Endothelial cell of umbilical vein (primary cell): ENCODE data around the gene EZR. TPM values are rescaled to one million over a fixed set of nuclear protein-coding genes. Genes with fewer than 3 reads are reported as not detected.

Experiments used
- BruUV-seq: library from RNA; stranded (reverse); fragments of 400-500 nt; replicated peaks from 2 replicates; lab custom pipeline; 2021; lab: Mats Ljungman, UMichigan
- CTCF ChIA-PET: fragments of 300-600, 350-600 bp; sonication (Branson Sonifier 250); formaldehyde crosslinking; loops from one replicate; lab custom pipeline; 2021; ENCODE audit warnings: antibody characterized with exemption, inconsistent platforms; lab: Charles Lee
- POLR2A ChIA-PET: fragments of 300-600, 350-600 bp; sonication (Branson Sonifier 250); formaldehyde crosslinking; loops from one replicate; lab custom pipeline; 2021; ENCODE audit warnings: antibody characterized with exemption, inconsistent platforms; lab: Charles Lee
- DNase-seq: peaks from one replicate; pipeline ENCODE4 v3.0.0-alpha.2; 2011; ENCODE audit warnings: low read depth, low spot score
- FAIRE-seq: peaks from 2 replicates; lab custom pipeline; 2011; peaks lifted over from hg19 to GRCh38; lab: Jason Lieb, UNC
- H2AFZ ChIP-seq: 2 replicates; pipeline ENCODE4 v1.6.0; 2012; ENCODE audit warnings: low read depth, low read length, control low read depth, inconsistent platforms
- H3K27ac ChIP-seq: 2 replicates; pipeline ENCODE4 v1.5.1; 2011; ENCODE audit warnings: low read depth, mild to moderate bottlenecking, control low read depth, low read length, moderate library complexity; ENCODE audit not compliant: insufficient read depth
- H3K27me3 ChIP-seq, 2 experiments: 2 replicates each; pipeline versions ENCODE4 v1.6.0 to v1.6.1; 2011; ENCODE audit warnings: low read length in 2 of 2, mixed read lengths in 1 of 2; ENCODE audit not compliant: control insufficient read depth in 2 of 2, insufficient read depth in 2 of 2
- H3K36me3 ChIP-seq, 2 experiments: 2 replicates in 1 of 2; 3 replicates in 1 of 2; pipeline ENCODE4 v1.5.1; 2011; ENCODE audit warnings: low read length in 2 of 2, mild to moderate bottlenecking in 1 of 2, moderate library complexity in 1 of 2; ENCODE audit not compliant: control insufficient read depth in 2 of 2, insufficient read depth in 2 of 2; ENCODE audit errors: extremely low read depth in 1 of 2
- H3K4me1 ChIP-seq: 3 replicates; pipeline ENCODE4 v1.5.1; 2011; ENCODE audit warnings: mild to moderate bottlenecking, low read length; ENCODE audit not compliant: control insufficient read depth, insufficient read depth; ENCODE audit errors: extremely low read depth
- H3K4me2 ChIP-seq: 2 replicates; pipeline ENCODE4 v1.6.1; 2011; ENCODE audit warnings: low read length, control low read depth, mixed read lengths; ENCODE audit not compliant: insufficient read depth
- H3K4me3 ChIP-seq, 3 experiments: fragments of 200-600 bp in 1 of 3; sonication (generic), shearing (Covaris generic) in 1 of 3; replicated peaks in 1 of 3; 2 replicates each; pipeline ENCODE4 v1.5.1; 2011 to 2016; ENCODE audit warnings: control low read depth in 3 of 3, low read length in 3 of 3, mild to moderate bottlenecking in 2 of 3, inconsistent platforms in 1 of 3, low read depth in 1 of 3, moderate library complexity in 1 of 3; ENCODE audit not compliant: insufficient read depth in 1 of 3
- H3K79me2 ChIP-seq: 2 replicates; pipeline ENCODE4 v1.6.0; 2012; ENCODE audit warnings: low read length, inconsistent platforms; ENCODE audit not compliant: control insufficient read depth, insufficient read depth
- H3K9ac ChIP-seq: replicated peaks from 2 replicates; pipeline ENCODE3; 2011; ENCODE audit warnings: low read length, control low read depth; ENCODE audit not compliant: insufficient read depth; ENCODE audit errors: extremely low read depth
- H3K9me1 ChIP-seq: replicated peaks from 3 replicates; pipeline ENCODE4 v1.6.0; 2011; ENCODE audit warnings: mild to moderate bottlenecking, low read length; ENCODE audit not compliant: control insufficient read depth, insufficient read depth; ENCODE audit errors: extremely low read depth
- H3K9me3 ChIP-seq: replicated peaks from 2 replicates; pipeline ENCODE4 v1.5.1; 2012; ENCODE audit warnings: low read length, inconsistent platforms; ENCODE audit not compliant: control insufficient read depth, insufficient read depth
- H4K20me1 ChIP-seq: replicated peaks from 2 replicates; pipeline ENCODE3; 2011; ENCODE audit warnings: mild to moderate bottlenecking, low read length; ENCODE audit not compliant: control insufficient read depth, insufficient read depth; ENCODE audit errors: extremely low read depth
- EZH2 ChIP-seq: IDR thresholded peaks from 2 replicates; pipeline ENCODE4 v1.6.1; 2012; ENCODE audit warnings: borderline replicate concordance, low read depth, mild to moderate bottlenecking, moderate library complexity, low read length, inconsistent platforms; ENCODE audit not compliant: severe bottlenecking
- FOS ChIP-seq: IDR thresholded peaks from 2 replicates; pipeline ENCODE4 v1.6.1; 2011; ENCODE audit warnings: mild to moderate bottlenecking, low read length, moderate library complexity, borderline replicate concordance; ENCODE audit not compliant: insufficient read depth
- GATA2 ChIP-seq: IDR thresholded peaks from 2 replicates; pipeline ENCODE4 v1.7.0; 2011; ENCODE audit warnings: low read depth, mild to moderate bottlenecking, moderate library complexity, mixed read lengths, low read length; ENCODE audit not compliant: insufficient read length, insufficient read depth
- JUN ChIP-seq: IDR thresholded peaks from 2 replicates; pipeline ENCODE4 v1.6.1; 2011; ENCODE audit warnings: borderline replicate concordance, low read depth; ENCODE audit not compliant: insufficient read length, insufficient read depth
- POLR2AphosphoS5 ChIP-seq: IDR thresholded peaks from 2 replicates; pipeline ENCODE4 v1.6.1; 2012; ENCODE audit warnings: low read depth, mild to moderate bottlenecking, control low read depth, low read length, moderate library complexity; ENCODE audit not compliant: insufficient read depth
- dilution Hi-C: fragments of 300-500 bp; cut with MboI; formaldehyde crosslinking; loops from one replicate; pipeline ENCODE4 v1.15.0; 2019; ENCODE audit warnings: low sequenced_read_pairs; ENCODE audit not compliant: extremely low pct_ligation_motif_present
- intact Hi-C: fragments of 100-400 bp; cut with micrococcal nuclease; formaldehyde crosslinking; loops from one replicate; pipeline ENCODE4 v1.10.0; 2022
- polyA plus RNA-seq, 4 experiments: library from polyadenylated mRNA; depleted of rRNA in 3 of 4; stranded (reverse) in 3 of 4; unstranded in 1 of 4; fragments of >200 nt; gene quantifications; 2 replicates each; pipeline versions ENCODE4 v1.2.1 to v1.2.3, GENCODE V29; 2011 to 2012; ENCODE audit warnings: missing spikeins in 1 of 4
- total RNA-seq: library from RNA; stranded (reverse); gene quantifications from 2 replicates; pipeline ENCODE4 v1.2.3, GENCODE V29; 2021
- TF ChIP-seq, protein P1 (sequence below): IDR thresholded peaks from 2 replicates; pipeline ENCODE4 v1.6.1; 2011; ENCODE audit not compliant: insufficient read depth, insufficient read length
- TF ChIP-seq, protein P2 (sequence below), 2 donors: IDR thresholded peaks; 1 replicate in 1 of 2; 2 replicates in 1 of 2; pipeline ENCODE4 v1.5.1; 2011; ENCODE audit warnings: low read length in 2 of 2, mild to moderate bottlenecking in 2 of 2, moderate library complexity in 2 of 2, control low read depth in 1 of 2, inconsistent platforms in 1 of 2, low read depth in 1 of 2; ENCODE audit not compliant: insufficient read depth in 1 of 2; ENCODE audit errors: extremely low read depth in 1 of 2

The EZR gene
- total and polyA plus RNA-seq, 2 donors (not counting 3 experiments of a cell fraction or from before 2014, with no cell fraction given) = 58.5 to 108 TPM

DNA sequence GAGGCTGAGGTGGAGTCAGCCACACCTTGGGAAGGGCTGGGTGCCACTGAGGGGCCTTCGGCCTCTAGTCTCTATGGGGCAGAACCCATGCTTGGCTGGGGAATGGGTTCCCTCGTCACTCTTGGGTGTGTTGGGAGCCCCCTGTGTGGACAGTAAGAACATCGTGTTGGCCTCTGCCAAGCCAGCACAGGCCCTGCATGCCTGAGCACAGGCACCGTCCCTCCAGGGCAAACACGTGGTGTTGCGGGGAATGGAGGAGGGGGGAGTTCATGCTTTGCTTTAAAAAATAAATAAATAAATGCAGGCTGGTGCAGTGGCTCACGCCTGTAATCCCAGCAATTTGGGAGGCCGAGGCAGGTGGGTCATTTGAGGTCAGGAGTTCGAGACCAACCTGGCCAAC, 63.0 kb downstream of the EZR start:
- dilution Hi-C loops (no loop called here), intact Hi-C loops (no loop called here)
- Histone ChIP-seq H3K36me3 (no peaks in the 10 kb centered on the region), H3K27ac (no peak overlapping the region), H3K4me2 (no peak overlapping the region), H3K4me3 (no peak overlapping the region), H2AFZ (no peak overlapping the region), H3K4me1 (no peaks in the 10 kb centered on the region), H3K9me3 (no peaks in the 10 kb centered on the region), H3K9ac (no peak overlapping the region), H4K20me1 (no peaks in the 10 kb centered on the region), H3K27me3 (no peaks in the 10 kb centered on the region), H3K79me2 (no peaks in the 10 kb centered on the region), H3K9me1 (no peaks in the 10 kb centered on the region)
- no TSS peak for BruUV-seq
- CTCF ChIA-PET = interaction anchor here (1.2 kb wide), 1 partner anchor 378 kb away, joined by 3 read pairs; no protein-coding TSS in a partner anchor
- POLR2A ChIA-PET = no interaction called here
- no peak for TF ChIP-seq GATA2
- TF ChIP-seq, protein P1, sequence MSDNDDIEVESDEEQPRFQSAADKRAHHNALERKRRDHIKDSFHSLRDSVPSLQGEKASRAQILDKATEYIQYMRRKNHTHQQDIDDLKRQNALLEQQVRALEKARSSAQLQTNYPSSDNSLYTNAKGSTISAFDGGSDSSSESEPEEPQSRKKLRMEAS = no peak
- TF ChIP-seq POLR2AphosphoS5 = no peak
- TF ChIP-seq, protein P2, sequence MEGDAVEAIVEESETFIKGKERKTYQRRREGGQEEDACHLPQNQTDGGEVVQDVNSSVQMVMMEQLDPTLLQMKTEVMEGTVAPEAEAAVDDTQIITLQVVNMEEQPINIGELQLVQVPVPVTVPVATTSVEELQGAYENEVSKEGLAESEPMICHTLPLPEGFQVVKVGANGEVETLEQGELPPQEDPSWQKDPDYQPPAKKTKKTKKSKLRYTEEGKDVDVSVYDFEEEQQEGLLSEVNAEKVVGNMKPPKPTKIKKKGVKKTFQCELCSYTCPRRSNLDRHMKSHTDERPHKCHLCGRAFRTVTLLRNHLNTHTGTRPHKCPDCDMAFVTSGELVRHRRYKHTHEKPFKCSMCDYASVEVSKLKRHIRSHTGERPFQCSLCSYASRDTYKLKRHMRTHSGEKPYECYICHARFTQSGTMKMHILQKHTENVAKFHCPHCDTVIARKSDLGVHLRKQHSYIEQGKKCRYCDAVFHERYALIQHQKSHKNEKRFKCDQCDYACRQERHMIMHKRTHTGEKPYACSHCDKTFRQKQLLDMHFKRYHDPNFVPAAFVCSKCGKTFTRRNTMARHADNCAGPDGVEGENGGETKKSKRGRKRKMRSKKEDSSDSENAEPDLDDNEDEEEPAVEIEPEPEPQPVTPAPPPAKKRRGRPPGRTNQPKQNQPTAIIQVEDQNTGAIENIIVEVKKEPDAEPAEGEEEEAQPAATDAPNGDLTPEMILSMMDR (IDR thresholded peaks at IDR 0.05; ENCODE audit: extremely low read depth in 1 of 2, insufficient read depth in 1 of 2, low read depth in 1 of 2, low read length in 2 of 2) = no peak
- no peak for TF ChIP-seq JUN
- TF ChIP-seq EZH2 = no peak
- no peak for TF ChIP-seq FOS
- DNase-seq (no peak), FAIRE-seq (no peak)
